GM12874 (cell line): Measurements from ENCODE around the gene TMEM205.

ENCODE experiments used
- TF ChIP-seq, protein P1 (sequence below): IDR thresholded peaks from 2 replicates; pipeline ENCODE4 v1.5.1; 2011; ENCODE audit warnings: low read depth, mild to moderate bottlenecking, control low read depth, low read length, moderate library complexity; ENCODE audit not compliant: insufficient read depth

TMEM205 gene

DNA sequence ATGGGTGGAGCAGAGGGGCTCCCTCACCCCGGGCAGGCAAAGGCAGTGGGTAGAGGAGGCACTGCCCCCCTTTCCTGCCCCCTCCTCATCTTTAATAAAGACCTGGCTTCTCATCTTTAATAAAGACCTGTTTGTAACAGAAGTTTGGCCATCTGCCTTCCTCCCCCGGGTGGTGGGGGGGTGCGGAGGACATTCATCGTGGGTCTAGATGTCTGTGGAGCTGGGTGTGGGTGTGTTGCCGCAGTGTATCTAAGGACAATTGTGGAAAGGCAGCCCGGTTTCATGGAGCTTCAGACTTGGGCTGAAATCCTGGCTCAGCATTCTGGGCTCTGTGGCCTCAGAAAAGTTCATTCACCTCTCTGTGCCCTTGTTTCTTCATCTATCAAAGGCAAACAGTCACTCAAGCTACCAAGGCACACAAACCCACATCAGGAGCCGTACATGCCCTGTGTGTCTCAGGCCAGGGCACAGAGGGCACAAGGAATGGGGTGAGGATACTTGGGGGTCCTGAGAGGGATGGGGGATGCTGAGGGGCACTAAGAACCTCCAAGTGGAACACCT lies 19.6 kb upstream of the TMEM205 start:
- TF ChIP-seq, protein P1, sequence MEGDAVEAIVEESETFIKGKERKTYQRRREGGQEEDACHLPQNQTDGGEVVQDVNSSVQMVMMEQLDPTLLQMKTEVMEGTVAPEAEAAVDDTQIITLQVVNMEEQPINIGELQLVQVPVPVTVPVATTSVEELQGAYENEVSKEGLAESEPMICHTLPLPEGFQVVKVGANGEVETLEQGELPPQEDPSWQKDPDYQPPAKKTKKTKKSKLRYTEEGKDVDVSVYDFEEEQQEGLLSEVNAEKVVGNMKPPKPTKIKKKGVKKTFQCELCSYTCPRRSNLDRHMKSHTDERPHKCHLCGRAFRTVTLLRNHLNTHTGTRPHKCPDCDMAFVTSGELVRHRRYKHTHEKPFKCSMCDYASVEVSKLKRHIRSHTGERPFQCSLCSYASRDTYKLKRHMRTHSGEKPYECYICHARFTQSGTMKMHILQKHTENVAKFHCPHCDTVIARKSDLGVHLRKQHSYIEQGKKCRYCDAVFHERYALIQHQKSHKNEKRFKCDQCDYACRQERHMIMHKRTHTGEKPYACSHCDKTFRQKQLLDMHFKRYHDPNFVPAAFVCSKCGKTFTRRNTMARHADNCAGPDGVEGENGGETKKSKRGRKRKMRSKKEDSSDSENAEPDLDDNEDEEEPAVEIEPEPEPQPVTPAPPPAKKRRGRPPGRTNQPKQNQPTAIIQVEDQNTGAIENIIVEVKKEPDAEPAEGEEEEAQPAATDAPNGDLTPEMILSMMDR: no peak

DNA sequence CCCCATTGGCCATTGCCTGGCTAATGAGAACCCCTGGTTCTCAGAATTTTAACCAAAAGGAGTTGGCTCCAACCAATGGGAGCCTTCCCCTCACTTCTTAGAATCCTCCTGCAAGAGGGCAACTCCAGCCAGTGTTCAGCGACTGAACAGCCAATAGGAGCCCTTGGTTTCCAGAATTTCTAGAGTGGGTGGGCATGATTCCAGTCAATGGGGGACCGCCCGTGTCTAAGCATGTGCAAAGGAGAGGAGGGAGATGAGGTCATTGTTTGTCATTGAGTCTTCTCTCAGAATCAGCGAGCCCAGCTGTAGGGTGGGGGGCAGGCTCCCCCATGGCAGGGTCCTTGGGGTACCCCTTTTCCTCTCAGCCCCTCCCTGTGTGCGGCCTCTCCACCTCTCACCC lies 18.9 kb upstream of the TMEM205 start:
- TF ChIP-seq, protein P1: no peak

DNA sequence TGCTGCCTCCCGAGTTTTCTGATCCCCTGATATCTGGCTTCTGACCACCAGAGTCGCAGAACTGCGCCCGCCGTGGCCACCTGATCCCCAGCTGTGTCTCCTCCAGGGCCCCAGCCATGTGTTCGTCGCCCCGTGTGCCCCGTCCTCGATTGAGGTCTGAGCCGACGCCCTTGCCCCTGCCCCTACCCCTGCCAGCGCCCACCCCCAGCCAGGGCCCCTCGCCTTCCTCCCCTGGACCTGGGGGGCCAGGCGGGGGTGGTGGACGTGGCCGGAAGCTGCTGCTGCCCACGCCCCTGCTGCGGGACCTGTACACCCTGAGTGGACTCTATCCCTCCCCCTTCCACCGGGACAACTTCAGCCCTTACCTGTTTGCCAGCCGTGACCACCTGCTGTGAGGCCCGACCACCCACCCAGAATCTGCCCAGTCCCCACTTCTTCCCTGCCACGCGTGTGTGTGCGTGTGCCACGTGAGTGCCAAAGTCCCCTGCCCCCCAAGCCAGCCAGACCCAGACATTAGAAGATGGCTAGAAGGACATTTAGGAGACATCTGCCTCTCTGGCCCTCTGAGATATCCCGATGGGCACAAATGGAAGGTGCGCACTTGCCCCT lies 18.3 kb upstream of the TMEM205 start:
- TF ChIP-seq, protein P1: no peak

DNA sequence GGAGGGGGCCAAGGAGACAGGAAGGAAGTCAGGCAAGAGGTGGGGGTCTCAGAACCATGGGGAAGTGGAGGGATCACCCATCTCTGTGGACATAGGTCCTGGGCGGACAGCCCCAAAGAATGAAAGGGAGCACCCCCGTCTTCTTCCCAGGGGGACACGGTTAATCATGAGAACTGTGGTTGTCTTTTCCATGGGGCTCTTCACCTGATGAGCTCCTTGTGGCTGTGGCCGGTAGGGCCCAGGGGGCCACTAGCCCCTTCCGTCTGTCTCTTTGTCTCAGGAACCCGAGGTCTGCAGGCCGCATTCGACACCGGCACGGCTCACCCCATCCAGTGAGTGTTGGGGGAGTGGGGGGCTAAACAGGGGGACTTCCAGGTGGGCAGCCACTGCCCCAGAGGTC lies 17.8 kb upstream of the TMEM205 start:
- TF ChIP-seq, protein P1: no peak

DNA sequence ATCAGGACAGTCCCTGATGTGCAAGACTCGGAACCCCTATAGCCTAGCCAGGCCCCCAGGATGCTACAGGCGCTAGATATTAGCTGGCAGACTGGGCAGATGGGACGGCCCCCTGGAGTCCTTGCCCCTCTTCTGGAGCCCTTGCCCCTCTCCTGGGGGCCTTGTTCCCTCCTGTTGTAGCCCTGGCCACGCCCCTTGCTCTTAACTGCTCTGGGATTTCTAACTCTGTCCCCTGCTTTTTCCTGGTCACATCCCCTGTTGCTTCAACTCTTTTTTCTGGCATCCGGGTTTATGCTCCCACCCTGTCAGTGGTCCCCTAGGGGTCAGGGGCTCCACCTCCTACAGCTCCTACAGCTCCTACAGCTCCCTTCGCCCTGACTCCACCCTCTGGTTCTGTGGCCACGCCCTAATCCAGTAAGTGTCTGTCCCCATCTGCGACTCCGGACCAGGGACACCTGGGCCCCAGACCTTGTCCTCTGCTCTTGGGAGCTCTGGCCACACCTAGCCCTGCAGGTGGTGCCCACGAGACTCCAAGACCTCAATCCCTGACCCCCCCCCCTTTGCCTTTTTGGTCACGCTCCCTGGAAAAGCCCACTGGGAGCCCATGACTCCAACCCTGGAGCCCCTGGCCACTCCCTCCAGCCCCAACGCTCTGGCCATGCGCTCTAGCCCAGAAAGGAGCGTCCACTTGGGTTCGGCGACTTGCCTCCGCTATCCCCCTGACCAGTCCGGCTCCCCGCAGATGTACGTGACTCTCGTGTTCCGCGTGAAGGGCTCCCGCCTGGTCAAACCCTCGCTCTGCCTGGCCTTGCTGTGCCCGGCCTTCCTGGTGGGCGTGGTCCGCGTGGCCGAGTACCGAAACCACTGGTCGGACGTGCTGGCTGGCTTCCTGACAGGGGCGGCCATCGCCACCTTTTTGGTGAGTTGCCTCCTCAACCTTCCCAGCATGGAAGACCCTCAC lies 16.0 kb upstream of the TMEM205 start:
- TF ChIP-seq, protein P1: no peak

DNA sequence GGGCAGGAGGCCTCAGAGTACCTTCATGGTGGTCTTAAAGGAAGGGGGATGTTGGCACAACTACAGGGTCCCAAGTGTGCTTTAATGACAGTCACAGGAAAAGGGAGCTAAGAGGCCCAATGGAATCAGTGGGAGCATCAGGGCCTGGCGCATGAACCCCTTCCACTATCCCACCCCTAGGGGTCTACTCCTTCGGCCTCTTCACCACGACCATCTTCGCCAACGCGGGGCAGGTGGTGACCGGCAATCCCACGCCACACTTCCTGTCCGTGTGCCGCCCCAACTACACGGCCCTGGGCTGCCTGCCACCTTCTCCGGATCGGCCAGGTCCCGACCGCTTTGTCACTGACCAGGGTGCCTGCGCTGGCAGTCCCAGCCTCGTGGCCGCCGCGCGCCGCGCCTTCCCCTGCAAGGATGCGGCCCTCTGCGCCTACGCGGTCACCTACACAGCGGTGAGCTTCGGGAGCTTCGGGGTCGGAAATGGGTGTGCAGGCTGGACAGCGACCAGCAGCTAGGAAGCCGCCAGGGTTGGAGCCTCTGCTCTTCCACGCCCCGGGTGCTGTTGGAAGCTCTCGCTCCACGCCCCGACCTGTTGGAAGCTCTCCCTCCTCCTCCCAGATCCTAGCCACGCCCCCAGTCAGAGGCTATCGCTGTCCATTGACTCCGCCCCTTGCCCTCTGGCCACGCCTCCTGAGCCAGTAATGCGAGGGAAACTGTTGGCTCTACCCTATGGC lies 15.1 kb upstream of the TMEM205 start:
- TF ChIP-seq, protein P1: no peak

DNA sequence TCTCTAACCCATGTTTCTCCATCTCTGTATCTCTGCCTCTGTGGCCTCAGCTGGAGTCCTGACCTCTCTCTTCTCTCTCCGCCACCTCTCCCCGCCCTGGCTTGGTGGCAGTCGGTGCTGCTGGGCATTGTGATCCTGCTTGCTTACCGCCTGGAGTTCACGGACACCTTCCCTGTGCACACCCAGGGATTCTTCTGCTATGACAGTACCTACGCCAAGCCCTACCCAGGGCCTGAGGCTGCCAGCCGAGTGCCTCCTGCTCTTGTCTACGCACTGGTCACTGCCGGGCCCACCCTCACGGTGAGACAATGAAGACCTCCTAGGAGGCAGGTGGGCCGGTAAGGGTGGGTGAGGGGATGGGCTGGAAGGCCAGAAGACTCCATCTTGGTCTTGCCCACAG lies 13.4 kb upstream of the TMEM205 start:
- TF ChIP-seq, protein P1: no peak
